ENCODE results near the gene CEP41.

Gene CEP41

GRCh38 chr7:130419658-130420057, 21.2 kb downstream of the CEP41 start:
- Histone ChIP-seq H3K27ac (ENCODE audit: low read length) (no peak overlapping the region), H3K36me3 (ENCODE audit: control insufficient read depth in 2 of 2, insufficient read depth in 2 of 2, low read length in 2 of 2) (no peaks in the 10 kb centered on the region), H3K27me3 (ENCODE audit: control insufficient read depth in 1 of 2, insufficient read depth in 2 of 2, low read length in 2 of 2) (no peaks in the 10 kb centered on the region), H3K4me1 (ENCODE audit: control insufficient read depth, insufficient read depth, low read length) (no peaks in the 10 kb centered on the region), H3K4me3 (ENCODE audit: low read length in 2 of 2) (no peak overlapping the region), H3K9me3 (ENCODE audit: control insufficient read depth in 2 of 2, low read length in 2 of 2) (no peaks in the 10 kb centered on the region), H3K9ac (ENCODE audit: low read length in 2 of 2) (no peak overlapping the region)

GRCh38 chr7:130418306-130418705, 22.5 kb downstream of the CEP41 start:
- H3K4me1 ChIP-seq (ENCODE audit: control insufficient read depth, insufficient read depth, low read length) = no peaks in the 10 kb centered on the region
- H3K4me3 ChIP-seq (ENCODE audit: low read length in 2 of 2) = no peak overlapping the region
- H3K9ac ChIP-seq (ENCODE audit: low read length in 2 of 2) = no peak overlapping the region
- H3K27ac ChIP-seq (ENCODE audit: low read length) = no peak overlapping the region
- H3K9me3 ChIP-seq (ENCODE audit: control insufficient read depth in 2 of 2, low read length in 2 of 2) = no peaks in the 10 kb centered on the region
- no peaks in the 10 kb centered on the region for H3K36me3 ChIP-seq (ENCODE audit: control insufficient read depth in 2 of 2, insufficient read depth in 2 of 2, low read length in 2 of 2)
- no peaks in the 10 kb centered on the region for H3K27me3 ChIP-seq (ENCODE audit: control insufficient read depth in 1 of 2, insufficient read depth in 2 of 2, low read length in 2 of 2)

- Histone ChIP-seq H3K4me3 (ENCODE audit: low read length in 2 of 2) (no peak overlapping the region), H3K4me1 (ENCODE audit: control insufficient read depth, insufficient read depth, low read length) (no peaks in the 10 kb centered on the region), H3K9ac (ENCODE audit: low read length in 2 of 2) (no peak overlapping the region), H3K36me3 (ENCODE audit: control insufficient read depth in 2 of 2, insufficient read depth in 2 of 2, low read length in 2 of 2) (no peaks in the 10 kb centered on the region), H3K9me3 (ENCODE audit: control insufficient read depth in 2 of 2, low read length in 2 of 2) (no peaks in the 10 kb centered on the region), H3K27ac (ENCODE audit: low read length) (no peak overlapping the region), H3K27me3 (ENCODE audit: control insufficient read depth in 1 of 2, insufficient read depth in 2 of 2, low read length in 2 of 2) (no peaks in the 10 kb centered on the region)
These were observed 23.6 kb downstream of the CEP41 start for GRCh38 chr7:130417213-130417612.

DNA sequence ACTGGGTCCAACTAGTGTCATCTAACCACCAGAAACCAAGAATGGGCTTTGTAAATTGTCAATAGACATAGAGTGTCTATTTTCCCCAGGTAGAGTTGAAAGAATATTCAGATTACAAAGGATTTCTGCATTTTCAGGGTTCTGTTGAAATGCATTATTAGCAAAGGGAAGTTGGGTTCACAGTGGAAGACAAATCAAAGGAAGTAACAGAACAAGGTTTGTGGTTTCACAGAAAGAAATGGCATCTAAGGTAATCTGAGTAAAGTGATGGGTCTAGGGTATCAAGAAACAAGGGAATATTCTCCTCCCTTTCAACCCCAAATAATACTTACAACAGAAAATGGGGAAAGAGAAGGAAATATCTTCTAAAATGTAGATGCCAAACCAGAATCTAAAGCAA, 25.8 kb downstream of the CEP41 start:
- Histone ChIP-seq H3K9me3 (ENCODE audit: control insufficient read depth in 2 of 2, low read length in 2 of 2) (no peaks in the 10 kb centered on the region), H3K36me3 (ENCODE audit: control insufficient read depth in 2 of 2, insufficient read depth in 2 of 2, low read length in 2 of 2) (peaks cover 0 to 2% of the 10 kb centered on the region in 2 donors), H3K4me3 (ENCODE audit: low read length in 2 of 2) (no peak overlapping the region), H3K9ac (ENCODE audit: low read length in 2 of 2) (no peak overlapping the region), H3K27ac (ENCODE audit: low read length) (no peak overlapping the region), H3K4me1 (ENCODE audit: control insufficient read depth, insufficient read depth, low read length) (no peaks in the 10 kb centered on the region), H3K27me3 (ENCODE audit: control insufficient read depth in 1 of 2, insufficient read depth in 2 of 2, low read length in 2 of 2) (no peaks in the 10 kb centered on the region)

GRCh38 chr7:130413201-130413600, 27.6 kb downstream of the CEP41 start:
- Histone ChIP-seq H3K36me3 (ENCODE audit: control insufficient read depth in 2 of 2, insufficient read depth in 2 of 2, low read length in 2 of 2) (peaks cover 0 to 2% of the 10 kb centered on the region in 2 donors), H3K4me3 (ENCODE audit: low read length in 2 of 2) (no peak overlapping the region)

DNA sequence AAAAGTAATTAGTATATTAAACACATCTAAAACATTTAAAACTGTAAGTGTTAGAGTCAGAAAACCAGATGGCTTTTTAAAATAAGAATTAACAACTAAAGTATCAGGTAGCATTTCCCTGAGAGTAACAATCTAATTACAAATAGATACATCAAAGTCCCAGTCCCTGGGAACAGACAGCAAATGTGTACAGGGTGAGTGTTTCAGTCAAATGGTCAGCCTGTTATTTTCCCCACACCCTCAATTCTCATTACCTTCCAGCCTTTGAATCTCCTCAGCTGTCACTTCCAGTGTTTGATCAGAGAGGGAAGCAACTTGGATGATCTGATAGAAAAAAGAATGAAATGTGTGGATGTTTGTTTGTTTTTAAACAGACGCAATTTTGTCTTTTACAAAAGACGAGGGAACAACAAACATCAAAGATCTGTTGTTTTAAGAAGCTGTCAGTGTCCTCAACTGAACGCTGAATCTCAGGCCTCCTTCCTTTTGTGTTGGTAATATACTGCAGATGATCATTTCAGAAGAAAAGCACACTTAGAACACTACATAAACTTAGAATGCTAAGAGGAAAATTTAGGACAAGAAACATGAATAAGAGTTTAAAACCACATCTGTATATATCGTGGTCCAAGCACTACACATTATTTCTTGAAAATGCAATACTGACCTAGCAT, 29.8 kb downstream of the CEP41 start:
- H3K36me3 ChIP-seq (ENCODE audit: control insufficient read depth in 2 of 2, insufficient read depth in 2 of 2, low read length in 2 of 2) = peaks cover 0 to 2% of the 10 kb centered on the region in 2 donors
- no peaks in the 10 kb centered on the region for H3K4me1 ChIP-seq (ENCODE audit: control insufficient read depth, insufficient read depth, low read length)
- no peak overlapping the region for H3K27ac ChIP-seq (ENCODE audit: low read length)

More at GRCh38 chr7:130413201-130413600, 27.6 kb downstream of the CEP41 start:
- Histone ChIP-seq H3K27me3 (ENCODE audit: control insufficient read depth in 1 of 2, insufficient read depth in 2 of 2, low read length in 2 of 2) (no peaks in the 10 kb centered on the region), H3K9me3 (ENCODE audit: control insufficient read depth in 2 of 2, low read length in 2 of 2) (no peaks in the 10 kb centered on the region), H3K27ac (ENCODE audit: low read length) (no peak overlapping the region), H3K9ac (ENCODE audit: low read length in 2 of 2) (no peak overlapping the region), H3K4me1 (ENCODE audit: control insufficient read depth, insufficient read depth, low read length) (no peaks in the 10 kb centered on the region)

GRCh38 chr7:130409712-130410072, 31.1 kb downstream of the CEP41 start:
- no peaks in the 10 kb centered on the region for H3K4me1 ChIP-seq (ENCODE audit: control insufficient read depth, insufficient read depth, low read length)
- peaks cover 0 to 2% of the 10 kb centered on the region in 2 donors for H3K36me3 ChIP-seq (ENCODE audit: control insufficient read depth in 2 of 2, insufficient read depth in 2 of 2, low read length in 2 of 2)
- H3K9ac ChIP-seq (ENCODE audit: low read length in 2 of 2) = no peak overlapping the region
- no peak overlapping the region for H3K27ac ChIP-seq (ENCODE audit: low read length)
- H3K27me3 ChIP-seq (ENCODE audit: control insufficient read depth in 1 of 2, insufficient read depth in 2 of 2, low read length in 2 of 2) = no peaks in the 10 kb centered on the region
- H3K9me3 ChIP-seq (ENCODE audit: control insufficient read depth in 2 of 2, low read length in 2 of 2) = no peaks in the 10 kb centered on the region
- no peak overlapping the region for H3K4me3 ChIP-seq (ENCODE audit: low read length in 2 of 2)

More for the DNA sequence above, 29.8 kb downstream of the CEP41 start:
- Histone ChIP-seq H3K27me3 (ENCODE audit: control insufficient read depth in 1 of 2, insufficient read depth in 2 of 2, low read length in 2 of 2) (no peaks in the 10 kb centered on the region), H3K9me3 (ENCODE audit: control insufficient read depth in 2 of 2, low read length in 2 of 2) (no peaks in the 10 kb centered on the region), H3K9ac (ENCODE audit: low read length in 2 of 2) (no peak overlapping the region), H3K4me3 (ENCODE audit: low read length in 2 of 2) (no peak overlapping the region)

DNA sequence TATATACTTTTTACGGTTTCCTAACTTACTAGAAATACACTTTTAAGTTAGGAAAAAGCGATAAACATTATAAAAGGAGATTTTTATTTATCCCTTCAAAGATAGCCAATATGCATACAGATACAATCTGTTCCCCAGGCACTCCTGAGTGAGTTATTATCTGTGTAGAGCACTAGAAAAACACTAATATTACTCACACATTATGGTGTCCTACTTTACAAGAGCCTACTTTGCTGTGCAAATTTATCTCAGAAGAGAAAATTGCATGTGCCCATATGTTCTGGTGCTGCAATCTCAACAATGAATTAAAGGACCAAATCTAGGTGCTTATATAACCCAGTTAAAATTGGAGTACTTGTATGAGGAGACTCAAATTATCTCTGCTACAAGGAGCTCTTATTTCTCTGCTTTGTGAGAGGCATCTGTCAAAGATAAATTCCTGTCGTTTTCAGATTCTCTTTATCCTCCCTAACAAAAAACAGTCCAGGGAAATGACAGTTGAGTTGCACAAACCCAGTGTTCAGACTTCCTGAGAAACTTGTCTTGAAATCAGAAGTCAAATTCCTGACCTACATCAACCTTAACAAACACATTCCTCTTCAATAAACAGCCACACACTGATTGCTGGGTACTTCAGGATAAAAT, 31.6 kb downstream of the CEP41 start:
- Histone ChIP-seq H3K4me1 (ENCODE audit: control insufficient read depth, insufficient read depth, low read length) (no peaks in the 10 kb centered on the region), H3K27ac (ENCODE audit: low read length) (no peak overlapping the region), H3K4me3 (ENCODE audit: low read length in 2 of 2) (no peak overlapping the region)

GRCh38 chr7:130405003-130405402, 35.8 kb downstream of the CEP41 start:
- Histone ChIP-seq H3K36me3 (ENCODE audit: control insufficient read depth in 2 of 2, insufficient read depth in 2 of 2, low read length in 2 of 2) (peaks cover 3 to 6% of the 10 kb centered on the region in 2 donors), H3K27ac (ENCODE audit: low read length) (no peak overlapping the region), H3K9ac (ENCODE audit: low read length in 2 of 2) (no peak overlapping the region), H3K27me3 (ENCODE audit: control insufficient read depth in 1 of 2, insufficient read depth in 2 of 2, low read length in 2 of 2) (no peaks in the 10 kb centered on the region), H3K9me3 (ENCODE audit: control insufficient read depth in 2 of 2, low read length in 2 of 2) (no peaks in the 10 kb centered on the region), H3K4me1 (ENCODE audit: control insufficient read depth, insufficient read depth, low read length) (no peaks in the 10 kb centered on the region), H3K4me3 (ENCODE audit: low read length in 2 of 2) (no peak overlapping the region)

More for the DNA sequence above, 31.6 kb downstream of the CEP41 start:
- no peak overlapping the region for H3K9ac ChIP-seq (ENCODE audit: low read length in 2 of 2)
- H3K27me3 ChIP-seq (ENCODE audit: control insufficient read depth in 1 of 2, insufficient read depth in 2 of 2, low read length in 2 of 2) = no peaks in the 10 kb centered on the region
- H3K36me3 ChIP-seq (ENCODE audit: control insufficient read depth in 2 of 2, insufficient read depth in 2 of 2, low read length in 2 of 2) = peaks cover 0 to 2% of the 10 kb centered on the region in 2 donors
- no peaks in the 10 kb centered on the region for H3K9me3 ChIP-seq (ENCODE audit: control insufficient read depth in 2 of 2, low read length in 2 of 2)

- Histone ChIP-seq H3K9me3 (ENCODE audit: control insufficient read depth in 2 of 2, low read length in 2 of 2) (no peaks in the 10 kb centered on the region), H3K4me1 (ENCODE audit: control insufficient read depth, insufficient read depth, low read length) (no peaks in the 10 kb centered on the region), H3K36me3 (ENCODE audit: control insufficient read depth in 2 of 2, insufficient read depth in 2 of 2, low read length in 2 of 2) (peaks cover 3 to 6% of the 10 kb centered on the region in 2 donors), H3K4me3 (ENCODE audit: low read length in 2 of 2) (no peak overlapping the region), H3K27ac (ENCODE audit: low read length) (no peak overlapping the region), H3K27me3 (ENCODE audit: control insufficient read depth in 1 of 2, insufficient read depth in 2 of 2, low read length in 2 of 2) (no peaks in the 10 kb centered on the region), H3K9ac (ENCODE audit: low read length in 2 of 2) (no peak overlapping the region)
These were observed 39.2 kb downstream of the CEP41 start for GRCh38 chr7:130401578-130401977.

DNA sequence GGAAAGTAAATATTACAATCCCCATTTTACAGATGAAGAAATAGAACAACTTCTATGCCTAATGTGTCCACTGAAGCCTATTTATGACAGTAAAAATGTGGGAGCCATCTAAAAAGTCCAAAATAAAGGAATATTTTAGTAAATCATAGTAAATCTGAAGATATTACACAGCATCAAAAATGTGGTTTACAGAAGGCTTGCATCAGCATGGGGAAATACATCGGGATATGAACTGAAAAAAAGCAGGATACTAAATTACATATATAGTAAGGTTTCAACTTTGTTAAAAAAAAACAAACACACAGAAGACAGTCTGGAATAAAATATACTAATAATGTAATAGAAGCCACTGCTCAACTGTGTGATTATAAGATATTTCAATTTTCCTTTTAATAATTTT, 39.7 kb downstream of the CEP41 start:
- no peak overlapping the region for H3K9ac ChIP-seq (ENCODE audit: low read length in 2 of 2)
- no peaks in the 10 kb centered on the region for H3K4me1 ChIP-seq (ENCODE audit: control insufficient read depth, insufficient read depth, low read length)
- peaks cover 3 to 6% of the 10 kb centered on the region in 2 donors for H3K36me3 ChIP-seq (ENCODE audit: control insufficient read depth in 2 of 2, insufficient read depth in 2 of 2, low read length in 2 of 2)
- H3K4me3 ChIP-seq (ENCODE audit: low read length in 2 of 2) = no peak overlapping the region
- H3K27me3 ChIP-seq (ENCODE audit: control insufficient read depth in 1 of 2, insufficient read depth in 2 of 2, low read length in 2 of 2) = no peaks in the 10 kb centered on the region
- H3K9me3 ChIP-seq (ENCODE audit: control insufficient read depth in 2 of 2, low read length in 2 of 2) = no peaks in the 10 kb centered on the region
- no peak overlapping the region for H3K27ac ChIP-seq (ENCODE audit: low read length)
